Measurements from ENCODE around the gene ODAD2.

The ODAD2 gene

DNA sequence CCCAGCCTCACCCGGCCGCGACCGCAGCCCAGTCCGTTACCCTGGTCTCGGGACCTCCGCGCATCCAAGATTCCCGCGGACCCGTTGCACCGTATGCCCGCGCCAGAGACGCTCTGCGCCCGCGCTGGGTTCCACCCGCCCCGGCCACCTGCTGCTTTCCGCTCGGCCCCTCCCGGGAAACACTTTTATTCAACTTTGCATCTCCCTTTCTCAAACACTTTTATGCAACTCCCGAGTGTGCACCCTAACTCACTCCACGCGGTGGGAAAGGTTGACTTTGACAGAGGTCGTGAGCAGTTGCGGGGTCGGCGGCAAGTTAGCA lies at the start of gene ODAD2:
Gene ODAD2, minus strand, starts transcription at position 126 of the 322 bp plus-strand sequence. CDS start 3,937 bp downstream, outside the sequence.
- Histone ChIP-seq H3K36me3 (ENCODE audit: control insufficient read depth in 2 of 2, insufficient read depth in 2 of 2, low read length in 2 of 2) (no peaks in the 10 kb centered on the region), H3K9ac (ENCODE audit: low read length in 2 of 2) (peak within 1 kb of the TSS; percentile 84 to 85), H3K27ac (ENCODE audit: low read length) (peak within 1 kb of the TSS; percentile 67), H3K9me3 (ENCODE audit: control insufficient read depth in 2 of 2, low read length in 2 of 2) (no peaks in the 10 kb centered on the region), H3K4me1 (ENCODE audit: control insufficient read depth, insufficient read depth, low read length) (peaks cover 6% of the 10 kb centered on the region), H3K27me3 (ENCODE audit: control insufficient read depth in 1 of 2, insufficient read depth in 2 of 2, low read length in 2 of 2) (no peaks in the 10 kb centered on the region), H3K4me3 (ENCODE audit: low read length in 2 of 2) (peak within 1 kb of the TSS; percentile 84 to 88)

GRCh38 chr10:28047061-28047460 lies 48.2 kb upstream of the ODAD2 start:
- Histone ChIP-seq H3K27ac (ENCODE audit: low read length) (no peak overlapping the region), H3K4me3 (ENCODE audit: low read length in 2 of 2) (no peak overlapping the region), H3K9ac (ENCODE audit: low read length in 2 of 2) (no peak overlapping the region), H3K36me3 (ENCODE audit: control insufficient read depth in 2 of 2, insufficient read depth in 2 of 2, low read length in 2 of 2) (peaks cover 0 to 4% of the 10 kb centered on the region in 2 donors), H3K27me3 (ENCODE audit: control insufficient read depth in 1 of 2, insufficient read depth in 2 of 2, low read length in 2 of 2) (no peaks in the 10 kb centered on the region), H3K9me3 (ENCODE audit: control insufficient read depth in 2 of 2, low read length in 2 of 2) (no peaks in the 10 kb centered on the region), H3K4me1 (ENCODE audit: control insufficient read depth, insufficient read depth, low read length) (no peaks in the 10 kb centered on the region)

DNA sequence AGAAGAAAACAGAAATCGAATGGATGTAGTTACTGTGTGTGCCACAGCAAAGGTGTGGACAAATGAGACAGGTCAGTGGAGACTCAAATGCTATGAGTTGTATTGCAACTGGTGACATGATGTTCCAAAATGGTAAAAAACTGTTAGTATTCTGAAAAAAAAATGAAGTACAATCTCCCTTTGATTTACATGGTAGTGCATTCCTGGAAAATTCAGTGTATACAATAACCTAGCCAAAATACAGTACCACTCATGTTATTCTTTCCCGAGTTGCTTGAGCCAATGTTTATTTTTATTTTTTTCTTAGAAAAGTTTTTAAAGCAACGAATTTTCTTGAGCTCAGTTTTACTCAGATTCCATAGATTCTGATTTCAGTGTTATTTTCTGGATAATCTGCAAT lies 47.7 kb upstream of the ODAD2 start:
- H3K27ac ChIP-seq (ENCODE audit: low read length): no peak overlapping the region
- peaks cover 0 to 4% of the 10 kb centered on the region in 2 donors for H3K36me3 ChIP-seq (ENCODE audit: control insufficient read depth in 2 of 2, insufficient read depth in 2 of 2, low read length in 2 of 2)
- H3K9ac ChIP-seq (ENCODE audit: low read length in 2 of 2): no peak overlapping the region
- no peaks in the 10 kb centered on the region for H3K27me3 ChIP-seq (ENCODE audit: control insufficient read depth in 1 of 2, insufficient read depth in 2 of 2, low read length in 2 of 2)
- H3K9me3 ChIP-seq (ENCODE audit: control insufficient read depth in 2 of 2, low read length in 2 of 2): no peaks in the 10 kb centered on the region
- H3K4me1 ChIP-seq (ENCODE audit: control insufficient read depth, insufficient read depth, low read length): no peaks in the 10 kb centered on the region
- H3K4me3 ChIP-seq (ENCODE audit: low read length in 2 of 2): no peak overlapping the region

GRCh38 chr10:28043941-28044340 lies 45.1 kb upstream of the ODAD2 start:
- no peaks in the 10 kb centered on the region for H3K27me3 ChIP-seq (ENCODE audit: control insufficient read depth in 1 of 2, insufficient read depth in 2 of 2, low read length in 2 of 2)
- no peak overlapping the region for H3K27ac ChIP-seq (ENCODE audit: low read length)
- no peaks in the 10 kb centered on the region for H3K36me3 ChIP-seq (ENCODE audit: control insufficient read depth in 2 of 2, insufficient read depth in 2 of 2, low read length in 2 of 2)
- no peaks in the 10 kb centered on the region for H3K9me3 ChIP-seq (ENCODE audit: control insufficient read depth in 2 of 2, low read length in 2 of 2)
- H3K4me3 ChIP-seq (ENCODE audit: low read length in 2 of 2): no peak overlapping the region
- no peaks in the 10 kb centered on the region for H3K4me1 ChIP-seq (ENCODE audit: control insufficient read depth, insufficient read depth, low read length)
- H3K9ac ChIP-seq (ENCODE audit: low read length in 2 of 2): no peak overlapping the region

GRCh38 chr10:28036587-28036986 lies 37.7 kb upstream of the ODAD2 start:
- no peak overlapping the region for H3K4me3 ChIP-seq (ENCODE audit: low read length in 2 of 2)
- peaks cover 0 to 2% of the 10 kb centered on the region in 2 donors for H3K27me3 ChIP-seq (ENCODE audit: control insufficient read depth in 1 of 2, insufficient read depth in 2 of 2, low read length in 2 of 2)
- H3K9me3 ChIP-seq (ENCODE audit: control insufficient read depth in 2 of 2, low read length in 2 of 2): no peaks in the 10 kb centered on the region
- H3K9ac ChIP-seq (ENCODE audit: low read length in 2 of 2): no peak overlapping the region
- no peaks in the 10 kb centered on the region for H3K4me1 ChIP-seq (ENCODE audit: control insufficient read depth, insufficient read depth, low read length)
- H3K36me3 ChIP-seq (ENCODE audit: control insufficient read depth in 2 of 2, insufficient read depth in 2 of 2, low read length in 2 of 2): no peaks in the 10 kb centered on the region
- H3K27ac ChIP-seq (ENCODE audit: low read length): no peak overlapping the region

DNA sequence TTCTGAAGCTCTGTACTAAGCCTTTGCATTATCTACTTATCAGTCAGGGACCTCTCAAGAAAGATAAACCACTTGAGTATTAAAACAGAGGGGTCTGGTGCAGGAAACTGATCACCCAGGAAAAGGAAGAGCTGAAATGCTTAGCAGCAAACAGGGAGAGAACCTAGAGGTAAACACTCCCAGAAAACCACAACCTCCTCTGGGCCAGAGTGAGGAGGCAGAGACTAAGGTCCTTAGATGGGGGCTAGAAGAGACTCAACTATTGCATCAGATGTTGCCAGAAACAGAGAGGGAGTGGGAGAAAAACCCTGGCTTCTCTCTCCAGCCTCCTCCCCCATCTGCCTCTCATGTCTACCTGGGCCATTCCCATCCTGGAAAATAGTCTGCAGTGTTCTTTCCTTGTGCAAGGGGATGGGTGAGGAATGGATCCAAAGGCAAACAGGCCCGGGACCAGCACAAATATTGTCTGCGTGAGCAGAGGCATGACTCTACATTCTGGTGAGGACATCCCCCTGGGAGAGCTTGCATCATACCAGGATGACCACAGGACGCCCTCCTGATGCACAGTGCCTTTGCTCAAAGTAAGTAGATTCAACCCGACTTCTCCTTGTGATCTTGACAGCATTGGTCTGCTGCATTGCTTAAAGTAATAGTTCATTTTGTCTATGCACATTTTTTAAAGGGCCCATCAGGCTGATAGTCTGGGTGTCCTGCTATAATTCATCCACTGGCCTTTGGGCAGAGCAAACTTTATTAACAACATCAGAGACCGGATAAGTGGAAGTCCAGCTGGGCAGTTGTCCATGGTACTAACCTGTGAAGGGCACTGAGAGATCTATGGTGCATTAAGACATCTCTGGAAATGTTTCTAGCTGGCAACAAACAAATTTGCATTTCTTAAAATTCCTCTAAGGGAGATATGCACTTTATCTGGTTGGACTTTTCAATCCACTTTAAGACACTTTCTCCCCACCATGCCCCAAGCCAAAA lies 22.4 kb upstream of the ODAD2 start:
- no peak overlapping the region for H3K4me3 ChIP-seq (ENCODE audit: low read length in 2 of 2)
- H3K27me3 ChIP-seq (ENCODE audit: control insufficient read depth in 1 of 2, insufficient read depth in 2 of 2, low read length in 2 of 2): no peaks in the 10 kb centered on the region
- H3K36me3 ChIP-seq (ENCODE audit: control insufficient read depth in 2 of 2, insufficient read depth in 2 of 2, low read length in 2 of 2): no peaks in the 10 kb centered on the region
- H3K27ac ChIP-seq (ENCODE audit: low read length): no peak overlapping the region
- H3K9me3 ChIP-seq (ENCODE audit: control insufficient read depth in 2 of 2, low read length in 2 of 2): no peaks in the 10 kb centered on the region
- no peak overlapping the region for H3K9ac ChIP-seq (ENCODE audit: low read length in 2 of 2)
- H3K4me1 ChIP-seq (ENCODE audit: control insufficient read depth, insufficient read depth, low read length): no peaks in the 10 kb centered on the region

GRCh38 chr10:28020080-28020860 lies 21.4 kb upstream of the ODAD2 start:
- no peak overlapping the region for H3K9ac ChIP-seq (ENCODE audit: low read length in 2 of 2)
- no peaks in the 10 kb centered on the region for H3K27me3 ChIP-seq (ENCODE audit: control insufficient read depth in 1 of 2, insufficient read depth in 2 of 2, low read length in 2 of 2)
- no peak overlapping the region for H3K27ac ChIP-seq (ENCODE audit: low read length)
- H3K4me1 ChIP-seq (ENCODE audit: control insufficient read depth, insufficient read depth, low read length): no peaks in the 10 kb centered on the region
- H3K4me3 ChIP-seq (ENCODE audit: low read length in 2 of 2): peak overlapping the region in 1 of 2 donors; percentile 20
- no peaks in the 10 kb centered on the region for H3K36me3 ChIP-seq (ENCODE audit: control insufficient read depth in 2 of 2, insufficient read depth in 2 of 2, low read length in 2 of 2)
- H3K9me3 ChIP-seq (ENCODE audit: control insufficient read depth in 2 of 2, low read length in 2 of 2): no peaks in the 10 kb centered on the region

- Histone ChIP-seq H3K27ac (ENCODE audit: low read length) (no peak overlapping the region), H3K4me3 (ENCODE audit: low read length in 2 of 2) (no peak overlapping the region), H3K4me1 (ENCODE audit: control insufficient read depth, insufficient read depth, low read length) (no peaks in the 10 kb centered on the region)
Measured at GRCh38 chr10:28014651-28015050, 15.8 kb upstream of the ODAD2 start.

GRCh38 chr10:28012990-28013515 lies 14.2 kb upstream of the ODAD2 start:
- Histone ChIP-seq H3K36me3 (ENCODE audit: control insufficient read depth in 2 of 2, insufficient read depth in 2 of 2, low read length in 2 of 2) (no peaks in the 10 kb centered on the region), H3K9ac (ENCODE audit: low read length in 2 of 2) (no peak overlapping the region), H3K4me1 (ENCODE audit: control insufficient read depth, insufficient read depth, low read length) (no peaks in the 10 kb centered on the region), H3K9me3 (ENCODE audit: control insufficient read depth in 2 of 2, low read length in 2 of 2) (no peaks in the 10 kb centered on the region), H3K27ac (ENCODE audit: low read length) (no peak overlapping the region), H3K27me3 (ENCODE audit: control insufficient read depth in 1 of 2, insufficient read depth in 2 of 2, low read length in 2 of 2) (no peaks in the 10 kb centered on the region), H3K4me3 (ENCODE audit: low read length in 2 of 2) (no peak overlapping the region)

More at GRCh38 chr10:28014651-28015050, 15.8 kb upstream of the ODAD2 start:
- H3K9ac ChIP-seq (ENCODE audit: low read length in 2 of 2): no peak overlapping the region
- H3K36me3 ChIP-seq (ENCODE audit: control insufficient read depth in 2 of 2, insufficient read depth in 2 of 2, low read length in 2 of 2): no peaks in the 10 kb centered on the region
- H3K9me3 ChIP-seq (ENCODE audit: control insufficient read depth in 2 of 2, low read length in 2 of 2): no peaks in the 10 kb centered on the region
- H3K27me3 ChIP-seq (ENCODE audit: control insufficient read depth in 1 of 2, insufficient read depth in 2 of 2, low read length in 2 of 2): no peaks in the 10 kb centered on the region

GRCh38 chr10:28010821-28011220 lies 11.9 kb upstream of the ODAD2 start:
- no peaks in the 10 kb centered on the region for H3K36me3 ChIP-seq (ENCODE audit: control insufficient read depth in 2 of 2, insufficient read depth in 2 of 2, low read length in 2 of 2)
- no peak overlapping the region for H3K9ac ChIP-seq (ENCODE audit: low read length in 2 of 2)
- H3K9me3 ChIP-seq (ENCODE audit: control insufficient read depth in 2 of 2, low read length in 2 of 2): no peaks in the 10 kb centered on the region
- H3K4me1 ChIP-seq (ENCODE audit: control insufficient read depth, insufficient read depth, low read length): no peaks in the 10 kb centered on the region
- H3K4me3 ChIP-seq (ENCODE audit: low read length in 2 of 2): no peak overlapping the region
- H3K27ac ChIP-seq (ENCODE audit: low read length): no peak overlapping the region
- H3K27me3 ChIP-seq (ENCODE audit: control insufficient read depth in 1 of 2, insufficient read depth in 2 of 2, low read length in 2 of 2): peaks cover 0 to under 1% of the 10 kb centered on the region in 2 donors

Measured in stomach smooth muscle (tissue), 2 donors.